SK-N-MC (cell line): Measurements from ENCODE around the gene RNU1-2.

Experiments used
- EZH2 ChIP-seq: fragments of 200-600 bp; sonication (generic); IDR thresholded peaks from one replicate; pipeline ENCODE4 v1.6.1; 2017; ENCODE audit warnings: antibody characterized with exemption
- FOXP2 ChIP-seq: optimal IDR thresholded peaks from 2 replicates; pipeline ENCODE3; 2011; ENCODE audit warnings: mild to moderate bottlenecking, moderate library complexity; ENCODE audit not compliant: insufficient read depth; ENCODE audit errors: extremely low read length, control extremely low read depth
- POLR2AphosphoS5 ChIP-seq: IDR thresholded peaks from 2 replicates; pipeline ENCODE4 v1.6.1; 2012; ENCODE audit warnings: mild to moderate bottlenecking, low read depth, low read length, borderline replicate concordance

GRCh38 chr1:16903458-16903796 lies 7.6 kb downstream of the RNU1-2 start:
- TF ChIP-seq EZH2 (no peak), POLR2AphosphoS5 (no peak), FOXP2 (no peak)
